OCI-LY7 (cell line): ENCODE measurements around the gene VPS35L. TPM values are rescaled to one million over a fixed set of nuclear protein-coding genes. Genes with fewer than 3 reads are reported as not detected.

ENCODE experiments used
- BruUV-seq: library from RNA; stranded (reverse); fragments of 400-500 nt; replicated peaks from 2 replicates; lab custom pipeline; 2021; lab: Mats Ljungman, UMichigan
- CTCF ChIA-PET: fragments of 300-600 bp; sonication (Branson Sonifier 250); formaldehyde crosslinking; loops from one replicate; lab custom pipeline; 2022; ENCODE audit warnings: antibody characterized with exemption; ENCODE audit not compliant: unreplicated experiment; lab: Charles Lee
- POLR2A ChIA-PET: fragments of 300-600 bp; sonication (Branson Sonifier 250); formaldehyde crosslinking; loops from one replicate; lab custom pipeline; 2022; ENCODE audit warnings: antibody characterized with exemption; lab: Charles Lee
- DNase-seq: peaks from one replicate; pipeline ENCODE4 v3.0.0-alpha.2; 2015; ENCODE audit warnings: low spot score
- H2AFZ ChIP-seq: fragments of 200-600 bp; sonication (generic), shearing (Covaris generic); 2 replicates; pipeline ENCODE4 v1.6.1; 2014; ENCODE audit warnings: mild to moderate bottlenecking, antibody characterized with exemption, low read length, moderate library complexity
- H3K27ac ChIP-seq: fragments of 200-600 bp; sonication (generic); 2 replicates; pipeline ENCODE4 v1.5.1; 2014; ENCODE audit warnings: mixed run types, low read depth, mild to moderate bottlenecking, moderate library complexity, low read length, inconsistent platforms; ENCODE audit not compliant: poor library complexity, severe bottlenecking
- H3K36me3 ChIP-seq: fragments of 200-600 bp; sonication (generic); 2 replicates; pipeline ENCODE4 v1.6.1; 2014; ENCODE audit warnings: mild to moderate bottlenecking, antibody characterized with exemption, low read length, moderate library complexity, mixed read lengths; ENCODE audit not compliant: insufficient read depth
- H3K4me1 ChIP-seq: fragments of 200-600 bp; sonication (generic); 2 replicates; pipeline ENCODE4 v1.5.1; 2014; ENCODE audit warnings: mild to moderate bottlenecking, low read length; ENCODE audit not compliant: insufficient read depth, poor library complexity, severe bottlenecking
- H3K4me2 ChIP-seq: fragments of 200-600 bp; sonication (generic); 2 replicates; pipeline ENCODE4 v1.6.1; 2014; ENCODE audit warnings: mild to moderate bottlenecking, low read length
- H3K4me3 ChIP-seq: fragments of 200-600 bp; sonication (generic); 2 replicates; pipeline ENCODE4 v1.5.1; 2014; ENCODE audit warnings: mild to moderate bottlenecking, low read depth, low read length; ENCODE audit not compliant: poor library complexity, severe bottlenecking
- H3K79me2 ChIP-seq: fragments of 200-600 bp; sonication (generic); 2 replicates; pipeline ENCODE4 v1.6.1; 2016; ENCODE audit warnings: low read depth, mild to moderate bottlenecking, low read length, moderate library complexity, mixed read lengths; ENCODE audit not compliant: insufficient read depth
- H3K9me2 ChIP-seq: fragments of 200-600 bp; sonication (generic); 2 replicates; pipeline ENCODE4 v1.6.1; 2016; ENCODE audit warnings: mild to moderate bottlenecking, low read length, mixed read lengths; ENCODE audit not compliant: insufficient read depth
- H3K9me3 ChIP-seq: fragments of 200-600 bp; sonication (generic); 2 replicates; pipeline ENCODE4 v1.6.1; 2014; ENCODE audit warnings: mild to moderate bottlenecking, mixed run types, low read length, mixed read lengths
- H4K20me1 ChIP-seq: fragments of 200-600 bp; sonication (generic); 2 replicates; pipeline ENCODE4 v1.6.1; 2014; ENCODE audit warnings: mild to moderate bottlenecking, antibody characterized with exemption, low read length, moderate library complexity, mixed read lengths; ENCODE audit not compliant: insufficient read depth
- EZH2phosphoT487 ChIP-seq: fragments of 200-600 bp; sonication (generic); IDR thresholded peaks from 2 replicates; pipeline ENCODE4 v1.6.1; 2018; ENCODE audit warnings: low read depth, borderline replicate concordance, mild to moderate bottlenecking, mixed run types, antibody characterized with exemption, low read length, moderate library complexity, mixed read lengths
- intact Hi-C: fragments of 100-400 bp; cut with micrococcal nuclease; formaldehyde crosslinking; loops from one replicate; pipeline ENCODE4 v1.10.0; 2022; ENCODE audit not compliant: unreplicated experiment
- total RNA-seq, 2 experiments: library from RNA; depleted of rRNA in 1 of 2; stranded (reverse); fragments of >200 nt in 1 of 2; shearing (Covaris generic) in 1 of 2; gene quantifications; 2 replicates each; pipeline ENCODE4 v1.2.3, GENCODE V29; 2014 to 2022
- TF ChIP-seq, protein P1 (sequence below): fragments of 200-600 bp; sonication (generic); conservative IDR thresholded peaks from 2 replicates; pipeline ENCODE4 v1.5.1; 2014; ENCODE audit warnings: mild to moderate bottlenecking, antibody characterized with exemption, low read length, moderate library complexity, mixed read lengths

VPS35L gene
- total RNA-seq, 2 experiments from 2014 or later: 16.5 to 65.2 TPM

DNA sequence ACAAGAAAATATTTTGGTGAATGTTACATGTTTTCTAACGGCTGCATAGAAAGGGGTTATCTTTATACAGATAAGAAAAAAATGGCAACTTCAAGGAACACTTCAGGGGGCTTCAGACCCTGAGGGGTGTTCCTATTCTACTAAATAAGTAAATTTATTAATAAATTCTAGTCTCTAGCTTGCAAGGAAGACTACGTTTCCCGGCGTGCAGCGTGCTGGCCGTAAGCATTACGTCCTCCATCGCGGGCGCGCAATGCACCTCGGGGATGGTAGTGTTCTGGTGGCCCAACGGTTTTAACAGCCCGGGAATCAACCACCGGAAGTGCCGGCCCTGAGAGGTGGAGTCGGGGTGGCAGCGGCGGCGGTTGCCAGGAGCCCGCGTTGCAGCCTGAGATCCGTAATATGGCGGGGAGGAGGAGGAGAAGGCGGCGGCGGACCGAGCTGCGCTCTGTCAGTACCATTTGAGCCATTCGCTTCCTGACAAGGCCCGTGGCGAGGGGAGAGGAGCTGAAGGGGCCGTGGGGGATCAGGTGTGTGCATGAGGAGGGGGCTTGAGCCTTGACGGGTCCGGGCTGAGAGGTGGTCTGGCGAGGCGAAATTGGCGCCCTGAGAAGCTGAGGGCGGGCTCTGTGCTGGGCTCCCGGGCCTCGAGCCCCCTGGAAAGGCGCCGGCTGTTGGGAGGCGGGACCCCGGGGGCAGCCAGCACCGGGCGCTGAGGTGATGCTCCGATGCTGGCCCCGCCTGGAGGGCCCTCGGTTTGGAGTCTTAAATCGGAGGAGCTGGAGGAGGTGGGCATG, 31.7 kb upstream of the VPS35L start, which contains the start of gene CCP110:
TSS of gene CCP110 (plus strand) at position 384 of the 797 bp plus-strand sequence. CDS start 3,940 bp downstream, outside the sequence.
- Histone ChIP-seq H3K36me3 (peaks cover 26% of the 10 kb centered on the region), H3K9me3 (no peaks in the 10 kb centered on the region), H2AFZ (peak within 1 kb of the TSS; percentile 81), H3K4me2 (peak within 1 kb of the TSS; percentile 95), H3K9me2 (no peaks in the 10 kb centered on the region), H3K4me1 (peaks cover 53% of the 10 kb centered on the region), H3K79me2 (peaks cover 70% of the 10 kb centered on the region), H3K27ac (peak within 1 kb of the TSS; percentile 70), H3K4me3 (peak within 1 kb of the TSS; percentile 96), H4K20me1 (no peaks in the 10 kb centered on the region; the same call in 1 of the 2 replicates)
- no TSS peak for BruUV-seq
- CTCF ChIA-PET: interaction anchor here (0.6 kb wide), 1 partner anchor 32 kb away, joined by 3 read pairs; the partner anchor contains the start of gene VPS35L
- TF ChIP-seq, protein P1, sequence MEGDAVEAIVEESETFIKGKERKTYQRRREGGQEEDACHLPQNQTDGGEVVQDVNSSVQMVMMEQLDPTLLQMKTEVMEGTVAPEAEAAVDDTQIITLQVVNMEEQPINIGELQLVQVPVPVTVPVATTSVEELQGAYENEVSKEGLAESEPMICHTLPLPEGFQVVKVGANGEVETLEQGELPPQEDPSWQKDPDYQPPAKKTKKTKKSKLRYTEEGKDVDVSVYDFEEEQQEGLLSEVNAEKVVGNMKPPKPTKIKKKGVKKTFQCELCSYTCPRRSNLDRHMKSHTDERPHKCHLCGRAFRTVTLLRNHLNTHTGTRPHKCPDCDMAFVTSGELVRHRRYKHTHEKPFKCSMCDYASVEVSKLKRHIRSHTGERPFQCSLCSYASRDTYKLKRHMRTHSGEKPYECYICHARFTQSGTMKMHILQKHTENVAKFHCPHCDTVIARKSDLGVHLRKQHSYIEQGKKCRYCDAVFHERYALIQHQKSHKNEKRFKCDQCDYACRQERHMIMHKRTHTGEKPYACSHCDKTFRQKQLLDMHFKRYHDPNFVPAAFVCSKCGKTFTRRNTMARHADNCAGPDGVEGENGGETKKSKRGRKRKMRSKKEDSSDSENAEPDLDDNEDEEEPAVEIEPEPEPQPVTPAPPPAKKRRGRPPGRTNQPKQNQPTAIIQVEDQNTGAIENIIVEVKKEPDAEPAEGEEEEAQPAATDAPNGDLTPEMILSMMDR: no peak
- no peak for TF ChIP-seq EZH2phosphoT487
- intact Hi-C loops: loop anchor here (2.0 to 5.0 kb wide), 3 partner anchors 31 to 456 kb away; partner anchors contain the start of genes COQ7 and VPS35L
- peak; percentile 96 for DNase-seq
- POLR2A ChIA-PET: interaction anchor here (0.7 to 3.7 kb wide), 3 partner anchors 19 to 395 kb away, joined by 3 to 26 read pairs (median 3); partner anchors contain the start of gene VPS35L

DNA sequence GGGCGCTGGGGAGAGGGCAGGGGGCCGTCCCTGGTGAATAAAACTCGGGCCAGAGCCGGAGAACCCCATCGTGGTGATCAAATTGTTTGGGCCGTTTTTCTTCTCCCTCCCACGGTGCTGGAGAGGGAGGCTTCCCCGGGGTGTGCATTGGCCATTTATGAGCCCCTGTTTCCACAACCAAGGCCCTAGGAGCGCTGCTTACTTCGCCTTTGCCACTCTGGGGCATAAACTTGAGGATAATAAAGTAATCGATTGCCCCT, 31.2 kb upstream of the VPS35L start:
- H3K4me2 ChIP-seq: peak overlapping the region; percentile 95
- peaks cover 49% of the 10 kb centered on the region for H3K4me1 ChIP-seq
- peak overlapping the region; percentile 96 for H3K4me3 ChIP-seq
- peak overlapping the region; percentile 65 for H2AFZ ChIP-seq
- H4K20me1 ChIP-seq: no peaks in the 10 kb centered on the region; the same call in 1 of the 2 replicates
- no TSS peak for BruUV-seq
- H3K27ac ChIP-seq: peak overlapping the region; percentile 56
- peaks cover 28% of the 10 kb centered on the region for H3K36me3 ChIP-seq
- no peaks in the 10 kb centered on the region for H3K9me2 ChIP-seq
- no peak for DNase-seq
- intact Hi-C loops: loop anchor here (5.0 kb wide), 2 partner anchors 312 to 457 kb away; partner anchors contain the start of gene COQ7
- CTCF ChIA-PET: interaction anchor here (0.6 kb wide), 1 partner anchor 31 kb away, joined by 3 read pairs; the partner anchor contains the start of gene VPS35L
- no peaks in the 10 kb centered on the region for H3K9me3 ChIP-seq
- POLR2A ChIA-PET: interaction anchor here (1.4 to 3.7 kb wide), 2 partner anchors 18 to 31 kb away, joined by 3 to 26 read pairs; partner anchors contain the start of gene VPS35L
- TF ChIP-seq EZH2phosphoT487: no peak
- TF ChIP-seq, protein P1: no peak
- H3K79me2 ChIP-seq: peaks cover 65% of the 10 kb centered on the region
